Femur (tissue), 1 donor: Measurements from ENCODE around the gene NEAT1.

Experiments
- DNase-seq: peaks from one replicate; pipeline ENCODE4 v3.0.0-alpha.2; 2017

Gene NEAT1

GRCh38 chr11:65487467-65488272, 65.1 kb downstream of the NEAT1 start:
- peak; percentile 100 for DNase-seq

GRCh38 chr11:65488273-65489034, 65.9 kb downstream of the NEAT1 start:
- peak; percentile 57 for DNase-seq

GRCh38 chr11:65489035-65489705, 66.6 kb downstream of the NEAT1 start:
- DNase-seq: peak; percentile 85

- DNase-seq: peak; percentile 82
Measured at GRCh38 chr11:65489706-65490320, 67.2 kb downstream of the NEAT1 start.

GRCh38 chr11:65491163-65491465, 68.5 kb downstream of the NEAT1 start:
- no peak for DNase-seq

- peak; percentile 77 for DNase-seq
Measured at GRCh38 chr11:65491614-65492386, 69.2 kb downstream of the NEAT1 start.

GRCh38 chr11:65492387-65492636, 69.7 kb downstream of the NEAT1 start:
- DNase-seq: no peak

GRCh38 chr11:65492637-65493366, 70.2 kb downstream of the NEAT1 start:
- peak; percentile 90 for DNase-seq

- peak; percentile 80 for DNase-seq
Measured at GRCh38 chr11:65493367-65494176, 71.0 kb downstream of the NEAT1 start.
